GM18873 (cell line): ENCODE data around the gene PDXK.
"Not testable (repeated sequence)": the region's sequence is repeated elsewhere in the genome, so short reads cannot be mapped to it uniquely, and the experiment has no call there.

Source experiments
- ATAC-seq: cut with Tn5 transposase; IDR thresholded peaks from one replicate; pipeline ENCODE4 v1.9.1; 2021; ENCODE audit warnings: mild to moderate bottlenecking, moderate library complexity, moderate number of reproducible peaks; ENCODE audit not compliant: unreplicated experiment, low FRiP score

The PDXK gene

GRCh38 chr21:43696214-43696613 is 22.7 kb upstream of the PDXK start:
- no peak for ATAC-seq

- ATAC-seq: no peak
Measured at GRCh38 chr21:43697758-43698643, 20.9 kb upstream of the PDXK start.

GRCh38 chr21:43699492-43699777 is 19.5 kb upstream of the PDXK start:
- ATAC-seq: not testable (repeated sequence)

- ATAC-seq: no peak
Measured at GRCh38 chr21:43699933-43700599, 18.9 kb upstream of the PDXK start.

- no peak for ATAC-seq
Measured at GRCh38 chr21:43701936-43702784, 16.8 kb upstream of the PDXK start.

- ATAC-seq: no peak
Measured at GRCh38 chr21:43702785-43703034, 16.2 kb upstream of the PDXK start.

- no peak for ATAC-seq
Measured at GRCh38 chr21:43703035-43703880, 15.7 kb upstream of the PDXK start.

GRCh38 chr21:43707462-43707861 is 11.5 kb upstream of the PDXK start:
- ATAC-seq: no peak

- ATAC-seq: no peak
Measured at GRCh38 chr21:43708745-43709381, 10.1 kb upstream of the PDXK start.

GRCh38 chr21:43712268-43712942 is 6.5 kb upstream of the PDXK start:
- ATAC-seq: no peak

- ATAC-seq: not testable (repeated sequence)
Measured at GRCh38 chr21:43713123-43713522, 5.8 kb upstream of the PDXK start.

- no peak for ATAC-seq
Measured at GRCh38 chr21:43716376-43717165, 2.4 kb upstream of the PDXK start.

GRCh38 chr21:43717166-43717853 is 1.6 kb upstream of the PDXK start:
- no peak for ATAC-seq

- no peak for ATAC-seq
Measured at GRCh38 chr21:43717967-43718871, 710 bp upstream of the PDXK start.

- ATAC-seq: no peak
Measured at GRCh38 chr21:43719748-43720538, 1.0 kb downstream of the PDXK start.

- ATAC-seq: no peak
Measured at GRCh38 chr21:43720539-43721166, 1.7 kb downstream of the PDXK start.
